Activated T-cell treated with anti-CD3 and anti-CD28 coated beads, Interleukin-2, amount 50 U/mL, for 4 hours (primary cell): Measurements from ENCODE around the gene LAMA4. TPM values are rescaled to one million over a fixed set of nuclear protein-coding genes. Genes with fewer than 3 reads are reported as not detected.
A peak's percentile ranks its signal among the peaks of the same experiment; 100 is the strongest.

Source experiments
- ATAC-seq, 2 donors: fragments of 200-7000 bp; cut with Tn5 transposase; one replicate each; pipeline ENCODE4 v1.10.0; 2021
- DNase-seq: peaks from one replicate; pipeline ENCODE4 v3.0.0-alpha.2; 2020
- H3K27me3 Mint-ChIP-seq: one replicate; pipeline ENCODE4 v1.8.0; 2021; ENCODE audit warnings: low read depth, mixed read lengths
- H3K36me3 Mint-ChIP-seq: one replicate; pipeline ENCODE4 v1.8.0; 2022; ENCODE audit warnings: mixed read lengths; ENCODE audit not compliant: insufficient read depth
- H3K4me1 Mint-ChIP-seq: one replicate; pipeline ENCODE4 v1.8.0; 2021; ENCODE audit warnings: low read depth, mixed read lengths
- H3K4me3 Mint-ChIP-seq: one replicate; pipeline ENCODE4 v1.8.0; 2021; ENCODE audit warnings: mild to moderate bottlenecking, moderate library complexity, mixed read lengths
- H3K9me3 Mint-ChIP-seq: one replicate; pipeline ENCODE4 v1.8.0; 2021; ENCODE audit warnings: mixed read lengths
- total RNA-seq, 3 donors: library from RNA; stranded (reverse); gene quantifications; one replicate each; pipeline ENCODE4 v1.2.1, GENCODE V29; 2021

Gene LAMA4
- total RNA-seq, 3 donors from 2014 or later = 0.30 to 0.34 TPM; not detected in 1

DNA sequence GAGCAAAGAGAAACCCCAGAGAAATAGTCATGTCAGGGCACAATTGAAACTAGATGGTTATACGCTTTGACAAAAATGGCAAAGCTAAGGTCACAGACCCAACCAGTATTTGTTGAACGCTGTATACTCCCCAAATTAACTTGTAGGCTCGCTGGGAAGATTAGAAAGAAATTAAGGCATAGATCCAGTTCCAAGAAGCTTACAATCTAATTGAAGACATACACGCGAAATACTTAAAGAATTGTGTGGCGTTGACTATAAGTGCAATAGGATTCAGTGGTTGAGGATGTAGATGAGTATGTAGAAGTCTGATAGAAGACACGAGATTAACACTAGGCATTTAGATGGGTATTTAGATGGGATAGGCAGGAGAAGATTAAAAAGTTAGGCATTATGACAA is 166.5 kb downstream of the LAMA4 start:
- no peak overlapping the region for H3K4me3 Mint-ChIP-seq
- peaks cover 16% of the 10 kb centered on the region for H3K27me3 Mint-ChIP-seq
- no peak for DNase-seq
- H3K36me3 Mint-ChIP-seq = peaks cover 14% of the 10 kb centered on the region
- no peak for ATAC-seq
- peaks cover 12% of the 10 kb centered on the region for H3K4me1 Mint-ChIP-seq
- no peaks in the 10 kb centered on the region for H3K9me3 Mint-ChIP-seq

DNA sequence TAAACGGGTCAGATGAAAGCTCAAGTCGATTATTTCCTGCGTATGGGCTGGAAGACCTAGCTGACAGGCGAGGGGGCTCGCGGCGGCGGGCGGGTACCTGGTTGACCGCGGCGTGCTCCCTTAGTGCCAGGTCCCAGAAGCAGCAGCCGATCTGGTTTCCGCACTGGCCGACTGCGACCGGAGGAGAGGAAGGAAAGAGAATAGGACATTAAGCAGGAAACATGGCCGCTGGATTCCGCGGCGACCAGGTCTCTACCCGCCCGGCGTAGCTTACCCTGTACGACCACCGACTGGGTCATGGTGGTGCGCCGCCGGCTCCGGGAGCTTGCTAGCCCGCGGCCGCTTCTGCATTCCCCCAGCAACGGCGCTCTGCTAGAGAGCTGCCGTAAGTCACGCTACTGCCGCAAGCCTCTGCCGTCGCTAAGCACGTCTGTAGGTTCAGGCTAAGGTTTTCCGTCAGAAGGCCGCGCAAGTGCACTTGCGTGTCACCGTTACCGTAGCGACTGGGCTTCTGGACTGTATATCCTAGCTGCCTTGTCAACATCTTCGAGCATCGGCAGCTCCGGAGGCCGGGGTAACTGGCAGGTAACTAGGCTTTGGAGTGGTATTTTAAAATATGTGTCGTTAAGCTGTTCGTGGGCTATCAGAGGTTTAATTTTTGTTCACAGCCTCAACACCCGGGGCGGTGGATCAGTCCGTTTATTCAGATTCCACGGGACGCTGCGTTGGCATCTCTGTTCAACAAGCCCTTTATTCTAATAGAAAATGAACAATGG is 167.0 kb downstream of the LAMA4 start, which contains the start of the genes FAM229B and TUBE1:
Gene FAM229B (plus strand): TSS at position 456 of the 776 bp plus-strand sequence. CDS start 11,693 bp downstream, outside the sequence.
Gene TUBE1 (minus strand): TSS at position 347 of the 776 bp plus-strand sequence. CDS start 48 bp downstream, at position 299.
- ATAC-seq (peak; percentile 96 to 98), DNase-seq (peak; percentile 83)
- H3K4me3 Mint-ChIP-seq = no peak within 1 kb of the TSS
- peaks cover 14% of the 10 kb centered on the region for H3K36me3 Mint-ChIP-seq
- peaks cover 16% of the 10 kb centered on the region for H3K27me3 Mint-ChIP-seq
- H3K4me1 Mint-ChIP-seq = peaks cover 12% of the 10 kb centered on the region
- H3K9me3 Mint-ChIP-seq = no peaks in the 10 kb centered on the region

DNA sequence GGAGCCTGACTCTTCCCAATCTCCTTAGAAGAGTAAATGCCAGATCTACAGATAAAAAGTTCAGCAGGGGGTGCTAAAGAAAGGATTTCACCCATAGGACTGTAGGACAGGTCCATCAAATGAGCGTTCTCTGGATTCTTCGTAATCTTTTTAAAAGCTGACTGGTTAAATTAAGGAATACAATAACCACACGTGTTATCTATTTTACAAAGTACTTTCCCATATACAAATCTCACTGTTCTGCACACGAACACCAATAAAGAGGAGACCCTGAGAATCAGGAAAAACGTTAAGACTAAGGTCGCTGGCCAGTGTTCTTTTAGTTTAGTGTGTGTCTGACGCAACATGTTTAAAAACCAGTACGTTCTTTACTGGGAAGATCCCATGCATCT is 167.6 kb downstream of the LAMA4 start:
- no peak for DNase-seq
- no peak overlapping the region for H3K4me3 Mint-ChIP-seq
- ATAC-seq = peak; percentile 3 to 14
- H3K36me3 Mint-ChIP-seq = peaks cover 14% of the 10 kb centered on the region
- peaks cover 12% of the 10 kb centered on the region for H3K4me1 Mint-ChIP-seq
- H3K9me3 Mint-ChIP-seq = no peaks in the 10 kb centered on the region
- H3K27me3 Mint-ChIP-seq = peaks cover 13% of the 10 kb centered on the region

DNA sequence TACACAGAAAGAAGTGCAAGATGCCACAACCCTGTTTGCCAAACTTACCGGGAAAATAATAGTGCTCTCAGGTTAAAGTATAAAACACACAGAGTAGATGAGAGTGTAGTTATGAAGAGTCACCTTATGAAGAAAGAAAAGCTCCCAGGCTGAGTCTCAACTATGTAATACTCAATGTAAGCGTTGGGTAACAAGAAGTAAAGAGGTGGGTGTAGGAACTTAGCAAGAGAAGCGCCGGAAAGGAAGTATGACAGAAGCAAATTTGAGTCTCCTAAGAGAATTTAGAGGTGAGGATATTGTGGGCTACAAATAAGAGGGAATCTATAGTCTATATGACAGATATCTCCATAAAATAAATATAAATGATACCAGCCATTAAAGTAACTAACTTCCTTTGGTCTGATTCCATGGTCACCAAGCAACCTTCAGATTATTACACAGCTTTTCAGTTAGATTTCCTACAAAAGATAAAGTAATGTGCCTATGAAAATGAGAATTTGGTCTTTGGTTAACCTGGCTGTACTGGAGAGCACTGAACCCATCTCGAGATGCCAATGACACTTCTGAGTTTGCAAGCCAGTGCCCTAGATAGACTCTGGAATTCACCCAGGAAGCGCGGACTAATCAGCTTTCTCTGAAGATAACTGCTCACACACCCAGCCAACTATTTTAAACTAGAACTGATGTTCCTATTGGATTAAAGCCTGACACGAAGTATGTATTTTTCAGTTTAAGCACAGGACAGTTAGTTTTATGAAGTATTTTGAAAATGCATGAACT is 168.9 kb downstream of the LAMA4 start:
- peaks cover 5% of the 10 kb centered on the region for H3K27me3 Mint-ChIP-seq
- H3K9me3 Mint-ChIP-seq = no peaks in the 10 kb centered on the region
- peaks cover 19% of the 10 kb centered on the region for H3K36me3 Mint-ChIP-seq
- H3K4me3 Mint-ChIP-seq = peak overlapping the region; percentile 51
- no peak for DNase-seq
- no peak for ATAC-seq
- H3K4me1 Mint-ChIP-seq = peaks cover 12% of the 10 kb centered on the region

DNA sequence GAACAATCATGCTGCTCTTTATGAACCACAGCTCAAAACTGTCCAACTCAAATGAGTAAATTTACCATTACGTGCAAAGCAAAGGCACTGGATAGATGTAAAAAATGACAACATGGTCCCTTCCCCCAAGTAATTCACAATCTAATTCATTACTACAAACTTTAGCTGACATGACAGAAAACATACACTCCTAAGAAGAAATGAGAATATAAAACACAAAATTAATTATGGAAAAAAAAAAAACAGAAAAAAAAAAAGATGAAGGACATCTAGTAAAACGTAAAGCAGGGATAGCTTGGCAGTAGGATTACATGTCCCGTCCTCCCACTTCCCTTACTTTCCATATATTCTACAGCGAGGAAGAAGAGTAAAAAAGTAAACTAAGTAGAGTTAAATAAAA is 172.8 kb downstream of the LAMA4 start:
- peaks cover 30% of the 10 kb centered on the region for H3K36me3 Mint-ChIP-seq
- no peaks in the 10 kb centered on the region for H3K27me3 Mint-ChIP-seq
- H3K4me3 Mint-ChIP-seq = no peak overlapping the region
- ATAC-seq (no peak), DNase-seq (no peak)
- peaks cover 9% of the 10 kb centered on the region for H3K4me1 Mint-ChIP-seq
- H3K9me3 Mint-ChIP-seq = no peaks in the 10 kb centered on the region

DNA sequence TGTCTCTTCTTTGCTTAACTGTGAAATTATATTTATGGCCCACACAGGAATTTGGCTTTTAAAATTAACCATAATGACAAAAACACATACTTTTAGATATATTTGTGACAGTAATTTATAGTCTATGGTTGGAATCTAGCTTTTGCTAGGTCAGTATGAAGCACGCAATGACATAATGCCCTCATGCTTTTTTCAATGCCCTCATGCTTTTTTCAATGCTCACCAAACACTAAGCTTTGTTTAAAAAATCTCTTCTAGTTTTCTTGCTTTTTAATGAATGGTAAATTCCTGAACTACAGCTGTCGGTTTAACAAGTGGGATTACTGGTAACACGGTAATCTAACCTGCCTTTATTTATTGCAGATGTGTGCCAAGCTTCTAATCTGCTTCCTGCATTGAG is 187.8 kb downstream of the LAMA4 start:
- no peaks in the 10 kb centered on the region for H3K27me3 Mint-ChIP-seq
- peaks cover 3% of the 10 kb centered on the region for H3K36me3 Mint-ChIP-seq
- DNase-seq = no peak
- no peaks in the 10 kb centered on the region for H3K9me3 Mint-ChIP-seq
- no peak for ATAC-seq
- peaks cover 2% of the 10 kb centered on the region for H3K4me1 Mint-ChIP-seq
- H3K4me3 Mint-ChIP-seq = no peak overlapping the region

DNA sequence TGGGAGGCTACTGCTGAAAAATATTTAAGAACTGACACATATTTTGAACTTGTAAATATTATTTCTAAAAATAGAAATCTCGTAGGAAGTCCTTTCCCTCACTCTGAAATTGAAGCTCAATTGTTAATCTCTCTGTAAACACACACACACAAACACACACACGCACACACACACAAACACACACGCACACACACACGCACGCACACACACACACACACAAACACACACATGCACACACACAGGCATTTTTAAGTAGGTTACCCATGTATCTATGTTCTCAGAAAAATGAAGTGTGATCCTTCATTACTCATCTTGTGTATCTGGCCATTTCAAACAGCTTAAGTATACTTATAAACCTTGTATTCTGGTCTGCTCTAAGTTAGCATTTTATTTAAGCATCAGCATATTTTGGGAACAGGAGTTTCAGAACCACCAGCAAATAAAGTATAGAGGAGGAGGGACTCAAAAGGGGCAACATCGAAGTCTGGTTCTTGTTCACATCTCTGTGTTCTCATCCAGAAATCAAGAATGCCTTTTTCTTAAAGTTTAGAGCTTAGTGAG is 188.9 kb downstream of the LAMA4 start:
- DNase-seq = no peak
- Mint-ChIP-seq H3K9me3 (no peaks in the 10 kb centered on the region), H3K4me1 (peaks cover 2% of the 10 kb centered on the region), H3K36me3 (peaks cover 2% of the 10 kb centered on the region), H3K27me3 (no peaks in the 10 kb centered on the region), H3K4me3 (no peak overlapping the region)
- ATAC-seq = no peak

DNA sequence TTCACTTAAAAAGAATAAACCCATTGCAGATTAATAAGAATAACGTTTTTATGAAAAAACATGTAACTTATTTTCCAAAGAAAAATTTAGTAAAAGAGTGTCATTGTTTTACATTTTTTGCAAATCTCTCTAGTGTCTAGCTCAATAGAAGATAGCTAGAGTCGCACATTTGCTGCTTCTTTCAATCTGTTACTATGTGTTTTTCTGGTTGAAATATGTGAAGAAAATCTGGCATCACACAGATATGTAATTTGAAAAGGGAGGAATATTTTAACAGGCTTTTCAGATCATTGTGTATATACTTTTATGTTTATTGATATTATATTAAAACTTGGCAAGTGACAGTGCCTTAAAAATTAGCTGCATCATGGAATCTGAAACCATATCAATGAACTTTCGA is 191.4 kb downstream of the LAMA4 start:
- H3K4me1 Mint-ChIP-seq = peaks cover 2% of the 10 kb centered on the region
- DNase-seq = no peak
- no peaks in the 10 kb centered on the region for H3K27me3 Mint-ChIP-seq
- no peaks in the 10 kb centered on the region for H3K36me3 Mint-ChIP-seq
- H3K9me3 Mint-ChIP-seq = no peaks in the 10 kb centered on the region
- ATAC-seq = no peak
- no peak overlapping the region for H3K4me3 Mint-ChIP-seq

DNA sequence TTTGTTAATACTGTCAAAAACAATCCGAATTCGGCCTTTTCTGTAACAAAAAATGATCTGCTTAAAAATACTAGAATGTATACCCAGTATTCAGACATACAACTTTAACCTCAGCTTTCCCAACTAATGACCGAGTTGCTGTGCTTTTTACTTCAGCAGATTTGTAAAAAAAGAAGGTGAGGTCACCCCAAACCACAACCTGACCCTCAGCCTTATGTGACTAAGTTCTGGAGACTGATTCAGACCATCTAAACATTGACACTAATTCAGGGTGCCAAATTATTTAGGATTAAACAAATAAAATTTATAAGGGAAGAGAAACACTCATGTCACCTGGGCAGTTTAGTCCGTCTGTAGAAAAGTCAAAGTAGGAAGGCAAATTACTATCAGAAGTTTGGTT is 192.8 kb downstream of the LAMA4 start:
- Mint-ChIP-seq H3K4me1 (no peaks in the 10 kb centered on the region), H3K9me3 (no peaks in the 10 kb centered on the region), H3K4me3 (no peak overlapping the region), H3K27me3 (no peaks in the 10 kb centered on the region), H3K36me3 (no peaks in the 10 kb centered on the region)
- ATAC-seq = no peak
- no peak for DNase-seq

Other genes starting within 250 kb of the LAMA4 start
- gene CCN6, start 200.5 kb downstream of the LAMA4 start, total RNA-seq = under 1 TPM; 0.43 to 0.90 (median 0.58) TPM
- 10 to 100 TPM; 36.3 to 55.3 (median 42.6) TPM for gene TUBE1, start 167.1 kb downstream of the LAMA4 start, total RNA-seq
- gene FAM229B, start 167.0 kb downstream of the LAMA4 start, total RNA-seq = 1 to 10 TPM; 2.8 to 3.8 (median 3.1) TPM
- gene RFPL4B, start 92.8 kb upstream of the LAMA4 start, total RNA-seq = not detected